GM12891 (cell line): Measurements from ENCODE around the gene PLEKHG5.

Source experiments
- DNase-seq: peaks from one replicate; pipeline ENCODE4 v3.0.0; 2011; ENCODE audit warnings: low spot score; ENCODE audit not compliant: insufficient read length
- FAIRE-seq: peaks from 2 replicates; lab custom pipeline; 2011; peaks lifted over from hg19 to GRCh38; lab: Jason Lieb, UNC
- PAX5 ChIP-seq: IDR thresholded peaks from 2 replicates; pipeline ENCODE4 v1.6.1; 2011; ENCODE audit warnings: low read length, moderate library complexity, mild to moderate bottlenecking; ENCODE audit not compliant: insufficient read depth, severe bottlenecking
- POLR2A ChIP-seq: IDR thresholded peaks from 2 replicates; pipeline ENCODE4 v1.6.1; 2011; ENCODE audit warnings: low read depth, low read length, control low read depth
- POLR2AphosphoS5 ChIP-seq: IDR thresholded peaks from 2 replicates; pipeline ENCODE4 v1.6.1; 2011; ENCODE audit warnings: low read depth, low read length, control low read depth
- POU2F2 ChIP-seq: IDR thresholded peaks from 2 replicates; pipeline ENCODE4 v1.6.1; 2011; ENCODE audit warnings: low read depth, mild to moderate bottlenecking, control low read depth, low read length, moderate library complexity
- SPI1 ChIP-seq: IDR thresholded peaks from 2 replicates; pipeline ENCODE4 v1.6.1; 2011; ENCODE audit warnings: low read depth, low read length, control low read depth
- TAF1 ChIP-seq: IDR thresholded peaks from 2 replicates; pipeline ENCODE4 v1.6.1; 2011; ENCODE audit warnings: low read depth, low read length, control low read depth

PLEKHG5 gene

DNA sequence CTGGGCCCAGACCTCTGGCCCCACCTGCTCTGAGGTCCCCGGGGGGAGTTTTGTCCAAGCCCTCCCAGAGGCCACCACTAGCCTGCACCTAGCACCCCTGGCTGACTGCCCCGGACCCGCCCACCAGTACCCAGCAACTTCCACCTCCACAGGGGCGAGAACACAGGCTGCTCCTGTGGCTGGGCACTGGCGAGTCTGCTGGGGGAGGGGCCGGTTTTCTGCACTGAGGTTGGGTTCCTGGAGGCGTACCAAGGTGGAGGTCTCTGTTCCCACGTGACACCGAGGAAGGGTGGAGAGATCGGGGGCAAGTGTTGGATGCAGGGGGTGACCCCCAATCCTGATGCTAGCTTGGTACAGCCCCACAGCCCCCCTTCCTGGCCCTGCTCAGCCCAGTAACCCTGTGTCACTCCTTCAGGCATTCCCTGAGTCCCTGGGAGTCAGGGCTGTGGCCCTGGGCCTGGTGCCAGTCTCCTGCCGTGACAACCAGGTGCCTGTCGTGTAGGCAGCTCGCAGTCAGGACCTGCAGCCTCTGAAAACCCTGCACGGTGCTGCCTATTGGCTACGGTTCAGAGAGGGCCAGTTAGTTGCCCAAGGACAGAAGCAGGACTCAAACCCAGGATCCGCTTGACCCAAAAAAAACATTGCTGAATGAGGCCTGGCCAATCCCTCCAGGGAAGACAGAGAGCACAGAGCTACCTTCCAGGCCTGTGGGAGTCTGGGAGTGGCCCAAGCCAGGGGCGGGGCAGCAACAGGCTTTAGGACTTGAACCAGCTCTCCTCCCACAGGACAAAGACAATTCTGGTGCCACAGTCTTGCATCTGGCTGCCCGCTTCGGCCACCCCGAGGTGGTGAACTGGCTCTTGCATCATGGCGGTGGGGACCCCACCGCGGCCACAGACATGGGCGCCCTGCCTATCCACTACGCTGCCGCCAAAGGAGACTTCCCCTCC lies 63.8 kb downstream of the PLEKHG5 start:
- FAIRE-seq: no peak
- TF ChIP-seq PAX5 (no peak), POU2F2 (no peak)
- no peak for DNase-seq

DNA sequence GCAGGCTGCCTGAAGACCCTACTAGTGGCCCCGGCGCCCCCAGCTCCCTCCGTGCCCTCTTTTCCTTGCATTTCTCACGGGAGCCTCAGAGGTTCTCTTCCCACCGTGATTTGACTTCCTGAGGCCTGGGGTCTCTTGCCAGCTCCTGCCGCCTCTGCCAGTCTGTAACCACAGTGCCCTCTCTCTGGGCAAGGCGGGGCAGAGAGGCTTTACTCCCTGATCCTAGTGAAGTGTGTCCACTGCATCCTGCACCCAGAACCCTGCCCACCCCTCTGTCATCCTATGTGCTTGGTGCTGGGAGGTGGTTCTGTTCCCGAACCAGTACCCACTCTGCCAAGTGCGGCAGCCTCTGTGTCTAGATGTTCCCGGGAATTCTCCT lies 64.5 kb downstream of the PLEKHG5 start:
- DNase-seq (no peak), FAIRE-seq (no peak)
- TF ChIP-seq PAX5 (no peak), SPI1 (no peak), TAF1 (no peak)

DNA sequence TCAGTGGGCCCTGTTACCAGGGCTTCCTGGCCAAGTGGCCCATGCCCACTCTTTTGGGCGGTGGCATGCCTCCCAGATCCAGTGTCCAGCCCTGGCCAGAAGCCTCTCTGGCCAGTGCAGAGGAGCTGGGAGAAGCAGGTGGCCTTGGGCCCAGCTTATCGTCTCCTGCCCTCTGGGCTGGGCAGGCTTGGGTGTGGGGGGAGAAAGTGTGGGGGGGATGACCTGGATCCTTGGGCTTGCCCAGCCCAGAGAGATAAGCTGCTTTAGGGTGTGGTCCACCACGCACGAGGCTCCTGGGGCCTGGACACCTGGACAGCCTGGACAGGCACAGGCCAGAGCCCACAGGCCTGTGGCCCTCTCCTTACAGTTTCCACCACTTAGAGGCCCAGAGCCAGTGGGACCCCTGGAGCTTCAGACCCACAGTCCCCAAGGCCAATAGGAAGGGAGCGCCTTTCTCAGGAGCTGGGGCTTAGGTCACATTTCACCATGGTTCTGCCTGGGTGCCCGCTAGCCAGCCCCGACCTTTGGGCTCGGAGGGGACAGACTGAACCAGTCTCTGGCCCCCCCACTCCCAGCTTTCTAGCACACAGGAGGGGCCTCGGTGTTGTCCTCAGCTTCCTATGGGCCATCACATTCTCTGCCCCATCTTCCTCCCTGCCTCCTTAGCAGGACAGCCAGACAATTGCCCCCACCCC lies 65.0 kb downstream of the PLEKHG5 start:
- DNase-seq (no peak), FAIRE-seq (no peak)
- no peak for TF ChIP-seq POU2F2
- TF ChIP-seq PAX5: no peak
- no peak for TF ChIP-seq TAF1
- no peak for TF ChIP-seq POLR2AphosphoS5
- TF ChIP-seq POLR2A: no peak
- TF ChIP-seq SPI1: no peak

DNA sequence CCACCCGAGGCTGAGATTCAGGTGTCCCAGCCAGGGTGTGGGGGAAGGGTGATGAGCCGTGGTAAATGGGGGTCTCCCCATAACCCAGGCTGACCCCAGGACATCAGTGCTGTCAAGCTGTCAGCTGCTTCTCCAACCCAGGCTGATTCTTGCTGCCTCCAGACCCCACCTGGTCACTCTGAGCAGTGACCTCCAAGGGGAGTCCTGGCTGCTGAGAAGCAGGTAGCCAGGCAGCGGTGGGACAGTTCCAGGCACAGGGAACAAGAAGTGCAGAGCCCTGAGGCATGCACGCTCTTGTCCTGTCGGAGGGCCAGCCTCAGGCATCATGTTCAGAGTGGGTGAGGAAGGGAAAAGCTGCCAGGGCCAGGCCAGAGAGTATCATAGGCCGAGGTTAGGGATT lies 65.8 kb downstream of the PLEKHG5 start:
- DNase-seq: no peak
- no peak for FAIRE-seq
- TF ChIP-seq POU2F2: no peak
- no peak for TF ChIP-seq SPI1

DNA sequence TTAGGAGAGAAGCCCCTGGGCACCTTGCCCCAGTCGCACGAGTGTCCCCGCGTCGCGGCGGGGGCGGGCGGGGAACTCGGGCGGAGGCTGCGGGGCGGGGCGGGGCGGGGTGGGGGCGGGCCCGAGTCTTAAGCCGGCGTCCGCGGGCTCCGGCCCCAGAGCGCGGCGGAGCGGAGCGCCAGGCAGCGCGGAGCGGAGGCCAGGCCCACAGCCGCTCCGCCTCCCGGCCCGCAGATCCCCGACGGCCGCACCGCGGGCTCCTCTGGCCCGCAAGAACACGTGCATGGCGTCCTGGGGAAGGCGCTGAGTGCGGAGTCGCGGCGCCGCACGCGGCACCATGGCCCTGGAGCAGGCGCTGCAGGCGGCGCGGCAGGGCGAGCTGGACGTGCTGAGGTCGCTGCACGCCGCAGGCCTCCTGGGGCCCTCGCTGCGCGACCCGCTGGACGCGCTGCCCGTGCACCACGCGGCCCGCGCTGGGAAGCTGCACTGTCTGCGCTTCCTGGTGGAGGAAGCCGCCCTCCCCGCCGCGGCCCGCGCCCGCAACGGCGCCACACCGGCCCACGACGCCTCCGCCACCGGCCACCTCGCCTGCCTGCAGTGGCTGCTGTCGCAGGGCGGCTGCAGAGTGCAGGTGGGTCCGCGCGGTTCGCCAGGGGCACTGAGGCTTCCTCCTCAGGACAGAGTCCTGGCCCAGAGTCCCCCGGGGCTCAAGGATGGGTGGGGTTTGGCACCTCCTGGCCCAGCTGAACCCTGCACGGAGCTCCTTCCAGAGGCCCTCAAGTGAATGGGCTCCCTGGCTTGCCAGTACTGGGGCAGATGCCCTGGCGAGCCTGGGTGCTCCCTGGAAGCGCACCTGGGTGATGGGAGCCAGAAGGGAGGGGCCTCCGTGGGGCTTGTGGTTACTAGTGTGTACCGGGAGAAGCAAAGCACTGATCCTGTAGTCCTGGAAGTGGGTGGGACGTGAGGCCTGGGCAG lies 66.6 kb downstream of the PLEKHG5 start, which contains the start of gene ESPN:
Gene ESPN (plus strand): TSS at position 158 of the 975 bp plus-strand sequence. CDS start 180 bp downstream, at position 338.
- DNase-seq (no peak), FAIRE-seq (no peak)
- TF ChIP-seq SPI1 (no peak), POU2F2 (no peak), TAF1 (no peak), POLR2AphosphoS5 (no peak), PAX5 (no peak)

DNA sequence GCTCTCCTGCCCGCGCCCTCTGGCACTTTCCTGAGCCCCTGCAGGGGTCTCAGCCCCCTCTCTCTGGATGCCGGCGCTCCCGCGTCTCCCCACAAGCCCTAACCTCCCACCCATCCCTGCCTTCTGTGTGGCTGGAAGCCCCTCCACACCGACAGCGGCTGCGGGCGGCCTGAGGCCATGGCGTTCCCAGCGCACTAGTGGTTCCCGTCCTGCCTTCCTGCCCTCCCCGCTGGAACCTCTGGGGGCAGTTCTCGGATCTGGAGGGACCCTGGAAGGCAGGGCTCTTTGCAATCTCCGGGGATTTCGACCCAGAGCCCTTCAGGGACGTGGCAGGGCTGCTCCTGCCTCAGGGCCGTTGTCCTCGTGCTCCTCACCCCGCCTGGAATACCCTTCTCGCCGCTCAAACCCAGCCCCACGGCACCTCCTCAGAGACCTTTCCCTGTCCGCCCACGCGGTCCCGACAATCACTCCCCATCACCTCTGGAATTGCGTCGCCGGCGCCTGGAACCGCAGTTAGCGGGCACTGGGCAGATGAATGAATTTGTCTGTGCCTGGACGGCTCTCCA lies 67.4 kb downstream of the PLEKHG5 start:
- no peak for TF ChIP-seq POU2F2
- TF ChIP-seq POLR2A: no peak
- no peak for TF ChIP-seq SPI1
- no peak for TF ChIP-seq POLR2AphosphoS5
- TF ChIP-seq TAF1: no peak
- TF ChIP-seq PAX5: no peak
- FAIRE-seq: no peak
- no peak for DNase-seq

DNA sequence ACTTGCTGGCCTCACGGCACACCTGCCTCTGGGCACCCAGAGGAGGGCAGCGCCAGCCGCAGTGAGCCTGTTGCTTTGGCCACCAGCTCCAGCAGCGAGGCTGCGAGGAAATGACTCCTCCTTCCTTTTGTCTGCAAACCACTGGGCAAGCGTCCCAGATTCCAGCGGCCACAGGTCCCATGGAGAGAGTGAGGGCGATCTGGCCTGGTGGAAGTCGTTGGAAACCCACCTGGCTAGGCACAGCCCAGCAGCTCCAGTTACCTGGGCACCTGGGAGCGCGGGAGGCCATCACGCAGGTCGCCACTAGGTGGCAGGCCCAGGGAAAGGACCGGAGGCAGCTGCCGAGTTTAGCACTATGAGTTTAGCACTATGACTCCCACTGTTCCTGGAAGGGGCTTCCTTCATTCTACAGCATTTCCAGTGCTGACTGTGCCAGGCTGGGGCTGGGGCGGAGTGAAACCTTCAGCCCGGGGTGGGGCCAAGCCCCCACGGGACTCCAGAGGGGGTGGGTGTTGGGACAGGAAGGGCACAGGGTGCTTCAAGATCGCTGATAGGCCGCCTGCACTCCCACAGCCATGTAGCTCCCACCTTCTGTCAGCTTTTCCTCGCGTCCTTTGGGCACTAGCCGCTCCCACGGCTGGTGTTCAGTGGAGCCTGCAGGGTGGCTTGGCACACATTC lies 68.0 kb downstream of the PLEKHG5 start:
- TF ChIP-seq PAX5 (no peak), POU2F2 (no peak), POLR2AphosphoS5 (no peak), TAF1 (no peak), SPI1 (no peak), POLR2A (no peak)
- peak; percentile 81 for FAIRE-seq

DNA sequence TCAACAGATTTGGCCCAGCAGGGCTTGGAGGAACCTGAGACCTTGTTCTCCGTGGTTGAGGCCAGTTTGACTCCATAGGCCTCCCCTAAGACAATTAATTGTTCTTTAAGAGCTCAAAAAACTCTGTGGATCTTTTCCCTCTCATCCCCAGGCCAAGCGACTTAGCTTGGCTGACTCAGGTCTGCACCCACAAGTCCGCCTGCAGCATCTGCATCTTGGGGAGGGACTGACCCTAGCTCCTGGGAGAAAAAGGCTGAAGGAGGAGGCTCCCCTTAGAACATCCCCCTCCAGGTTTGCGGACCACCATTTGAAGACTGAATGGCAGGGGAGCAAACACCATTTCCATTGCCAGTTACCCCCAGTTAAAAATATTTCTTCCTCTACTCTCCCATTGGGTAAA lies 70.2 kb downstream of the PLEKHG5 start:
- FAIRE-seq (no peak), DNase-seq (no peak)
- TF ChIP-seq SPI1 (no peak), PAX5 (no peak), POLR2AphosphoS5 (no peak), POU2F2 (no peak), POLR2A (no peak), TAF1 (no peak)

More for the DNA sequence above, 68.0 kb downstream of the PLEKHG5 start:
- peak; percentile 83 for DNase-seq
